Epithelial cell of proximal tubule (primary cell): ENCODE data around the gene ELMOD3. TPM values are rescaled to one million over a fixed set of nuclear protein-coding genes. Genes with fewer than 3 reads are reported as not detected.

ENCODE experiments used
- DNase-seq: peaks from one replicate; pipeline ENCODE4 v3.0.0-alpha.2; 2011; ENCODE audit warnings: low read depth
- H3K4me3 ChIP-seq: 2 replicates; pipeline ENCODE4 v1.5.1; 2011; ENCODE audit warnings: low read depth, mild to moderate bottlenecking, low read length
- CTCF ChIP-seq: conservative IDR thresholded peaks from 2 replicates; pipeline ENCODE4 v1.5.1; 2012; ENCODE audit warnings: low read depth, mild to moderate bottlenecking, low read length
- total RNA-seq: library from RNA; depleted of rRNA; stranded (reverse); fragments of >200 nt; gene quantifications from 2 replicates; pipeline ENCODE4 v1.2.3, GENCODE V29; 2015

Gene ELMOD3
- total RNA-seq, 1 donor from 2014 or later = 9.5 TPM

GRCh38 chr2:85421260-85422071, 66.9 kb downstream of the ELMOD3 start:
- no peak for DNase-seq
- no peak for TF ChIP-seq CTCF

GRCh38 chr2:85422072-85422457, 67.5 kb downstream of the ELMOD3 start:
- TF ChIP-seq CTCF = no peak
- no peak overlapping the region for H3K4me3 ChIP-seq
- no peak for DNase-seq

More at GRCh38 chr2:85421260-85422071, 66.9 kb downstream of the ELMOD3 start:
- H3K4me3 ChIP-seq = no peak overlapping the region

- TF ChIP-seq CTCF = no peak
- no peak for DNase-seq
- H3K4me3 ChIP-seq = no peak overlapping the region
These were observed 69.0 kb downstream of the ELMOD3 start for GRCh38 chr2:85423525-85423924.

- TF ChIP-seq CTCF = no peak
- DNase-seq = no peak
- H3K4me3 ChIP-seq = no peak overlapping the region
These were observed 71.0 kb downstream of the ELMOD3 start for GRCh38 chr2:85425588-85425987.

- H3K4me3 ChIP-seq = no peak overlapping the region
- no peak for DNase-seq
- TF ChIP-seq CTCF = no peak
These were observed 72.8 kb downstream of the ELMOD3 start for GRCh38 chr2:85427300-85427835.

GRCh38 chr2:85428343-85428881, 73.8 kb downstream of the ELMOD3 start:
- H3K4me3 ChIP-seq = no peak overlapping the region
- TF ChIP-seq CTCF = no peak
- DNase-seq = no peak
